Activated CD8-positive, alpha-beta memory T cell treated with anti-CD3 and anti-CD28 coated beads, Interleukin-2, amount 10 ng/mL, durations not matched to agents 7 days and 5 days (primary cell): ENCODE measurements around the gene ALDOB. TPM values are rescaled to one million over a fixed set of nuclear protein-coding genes. Genes with fewer than 3 reads are reported as not detected.

Experiments used
- ATAC-seq: fragments of 150-1000 bp; cut with Tn5 transposase; one replicate; pipeline ENCODE4 v1.10.0; 2021; ENCODE audit warnings: moderate library complexity
- CTCF ChIA-PET: fragments of 350-600 bp; sonication (Branson Sonifier 250); formaldehyde crosslinking; loops from one replicate; lab custom pipeline; 2021; ENCODE audit warnings: antibody characterized with exemption; lab: Charles Lee
- DNase-seq: peaks from one replicate; pipeline ENCODE4 v3.0.0-alpha.2; 2020
- H3K27ac Mint-ChIP-seq: one replicate; pipeline ENCODE4 v1.8.0; 2021; ENCODE audit warnings: mild to moderate bottlenecking, mixed read lengths
- H3K27me3 Mint-ChIP-seq: one replicate; pipeline ENCODE4 v1.8.0; 2021; ENCODE audit warnings: mixed read lengths
- H3K36me3 Mint-ChIP-seq: one replicate; pipeline ENCODE4 v1.8.0; 2021; ENCODE audit warnings: mild to moderate bottlenecking, mixed read lengths
- H3K4me1 Mint-ChIP-seq: one replicate; pipeline ENCODE4 v1.8.0; 2021; ENCODE audit warnings: mixed read lengths
- H3K4me3 Mint-ChIP-seq: one replicate; pipeline ENCODE4 v1.8.0; 2021; ENCODE audit warnings: mild to moderate bottlenecking, moderate library complexity, mixed read lengths
- H3K9me3 Mint-ChIP-seq: one replicate; pipeline ENCODE4 v1.8.0; 2022; ENCODE audit warnings: low read depth, mixed read lengths
- total RNA-seq, 2 experiments: library from RNA; stranded (reverse); gene quantifications; one replicate each; pipeline ENCODE4 v1.2.3, GENCODE V29; 2021

ALDOB gene
- total RNA-seq: not detected

DNA sequence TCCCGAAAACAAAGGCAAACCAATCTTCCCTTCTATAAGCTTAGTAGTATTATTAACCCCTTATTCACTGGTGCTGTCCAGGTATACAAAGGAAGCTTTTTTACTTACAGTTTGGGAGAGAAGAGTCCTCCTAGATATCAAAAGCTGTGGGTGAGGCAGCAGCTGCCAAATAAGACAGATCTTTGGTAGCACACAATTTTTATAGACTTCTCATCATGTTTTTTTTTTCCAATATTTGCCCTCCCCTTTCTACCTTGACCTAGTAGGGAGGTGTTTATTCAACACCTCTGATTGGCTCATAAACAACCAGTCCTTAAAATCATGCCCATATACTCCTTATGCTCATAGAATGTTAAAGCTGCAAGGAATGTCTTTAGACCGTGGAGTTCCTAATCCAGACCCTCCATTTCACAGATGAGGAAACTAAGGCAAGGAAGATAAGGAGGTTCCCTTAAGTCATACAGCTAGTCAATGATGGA is at the start of gene ALDOB:
Gene ALDOB, minus strand, starts transcription at position 174 of the 479 bp plus-strand sequence. CDS start 4,887 bp downstream, outside the sequence.
- DNase-seq (no peak), ATAC-seq (no peak)
- no peak within 1 kb of the TSS for H3K4me3 Mint-ChIP-seq
- H3K27me3 Mint-ChIP-seq: peaks cover 28% of the 10 kb centered on the region
- no peaks in the 10 kb centered on the region for H3K9me3 Mint-ChIP-seq
- H3K27ac Mint-ChIP-seq: no peak within 1 kb of the TSS
- no peaks in the 10 kb centered on the region for H3K4me1 Mint-ChIP-seq
- CTCF ChIA-PET: no interaction called here
- no peaks in the 10 kb centered on the region for H3K36me3 Mint-ChIP-seq

DNA sequence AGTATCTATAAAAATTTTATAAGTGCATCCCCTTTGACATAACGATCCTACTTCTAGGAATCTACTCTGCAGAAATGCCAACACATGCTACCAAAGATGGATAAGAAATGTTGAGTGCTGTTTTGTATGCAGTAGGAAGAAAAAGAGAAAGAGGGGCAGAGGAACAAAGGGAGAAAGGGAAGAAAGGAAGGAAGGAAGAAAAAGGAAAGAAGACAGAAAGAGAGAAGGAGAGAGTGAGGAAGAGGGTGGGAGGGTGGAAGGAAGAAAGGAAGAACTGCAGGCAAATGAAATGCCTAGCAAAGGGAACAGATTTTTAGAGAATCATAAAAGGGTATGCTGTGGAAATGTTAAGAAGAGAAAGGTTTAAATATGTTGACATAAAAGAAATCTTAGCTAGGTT is 48.5 kb upstream of the ALDOB start:
- Mint-ChIP-seq H3K9me3 (no peaks in the 10 kb centered on the region), H3K4me3 (no peak overlapping the region), H3K27ac (no peak overlapping the region), H3K36me3 (no peaks in the 10 kb centered on the region), H3K27me3 (peaks cover 58% of the 10 kb centered on the region), H3K4me1 (peaks cover 7% of the 10 kb centered on the region)
- DNase-seq (no peak), ATAC-seq (no peak)
- CTCF ChIA-PET: no interaction called here

DNA sequence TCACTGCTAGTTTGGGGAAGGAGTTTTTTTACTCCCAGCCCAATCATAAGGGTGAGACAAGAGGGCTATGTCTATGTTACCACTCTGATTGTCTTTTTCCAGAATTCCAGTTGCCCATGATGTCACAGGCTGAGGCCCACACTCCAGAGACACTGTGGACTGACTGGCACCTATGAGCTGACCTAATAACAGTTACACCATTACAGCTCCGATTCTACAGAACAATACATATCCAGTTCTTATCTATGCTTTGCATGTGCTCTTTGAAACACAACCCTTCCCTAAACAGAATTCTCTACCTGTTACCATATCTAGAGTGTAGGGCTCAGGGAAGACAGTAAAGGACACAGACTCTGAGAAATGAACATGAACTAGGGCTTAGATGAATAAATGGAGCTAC is 45.7 kb upstream of the ALDOB start:
- Mint-ChIP-seq H3K27me3 (peaks cover 41% of the 10 kb centered on the region), H3K4me1 (peaks cover 2% of the 10 kb centered on the region), H3K27ac (no peak overlapping the region), H3K9me3 (no peaks in the 10 kb centered on the region), H3K4me3 (no peak overlapping the region), H3K36me3 (no peaks in the 10 kb centered on the region)
- ATAC-seq: no peak
- DNase-seq: no peak
- CTCF ChIA-PET: interaction anchor here (2.5 kb wide), 1 partner anchor 11 kb away, joined by 7 read pairs; no protein-coding TSS in a partner anchor

GRCh38 chr9:101480386-101480785 is 44.8 kb upstream of the ALDOB start:
- H3K4me1 Mint-ChIP-seq: no peaks in the 10 kb centered on the region
- no peaks in the 10 kb centered on the region for H3K36me3 Mint-ChIP-seq
- CTCF ChIA-PET: interaction anchor here (2.5 kb wide), 1 partner anchor 12 kb away, joined by 7 read pairs; no protein-coding TSS in a partner anchor
- H3K27ac Mint-ChIP-seq: no peak overlapping the region
- H3K27me3 Mint-ChIP-seq: peaks cover 32% of the 10 kb centered on the region
- no peak overlapping the region for H3K4me3 Mint-ChIP-seq
- DNase-seq: no peak
- ATAC-seq: no peak
- no peaks in the 10 kb centered on the region for H3K9me3 Mint-ChIP-seq

DNA sequence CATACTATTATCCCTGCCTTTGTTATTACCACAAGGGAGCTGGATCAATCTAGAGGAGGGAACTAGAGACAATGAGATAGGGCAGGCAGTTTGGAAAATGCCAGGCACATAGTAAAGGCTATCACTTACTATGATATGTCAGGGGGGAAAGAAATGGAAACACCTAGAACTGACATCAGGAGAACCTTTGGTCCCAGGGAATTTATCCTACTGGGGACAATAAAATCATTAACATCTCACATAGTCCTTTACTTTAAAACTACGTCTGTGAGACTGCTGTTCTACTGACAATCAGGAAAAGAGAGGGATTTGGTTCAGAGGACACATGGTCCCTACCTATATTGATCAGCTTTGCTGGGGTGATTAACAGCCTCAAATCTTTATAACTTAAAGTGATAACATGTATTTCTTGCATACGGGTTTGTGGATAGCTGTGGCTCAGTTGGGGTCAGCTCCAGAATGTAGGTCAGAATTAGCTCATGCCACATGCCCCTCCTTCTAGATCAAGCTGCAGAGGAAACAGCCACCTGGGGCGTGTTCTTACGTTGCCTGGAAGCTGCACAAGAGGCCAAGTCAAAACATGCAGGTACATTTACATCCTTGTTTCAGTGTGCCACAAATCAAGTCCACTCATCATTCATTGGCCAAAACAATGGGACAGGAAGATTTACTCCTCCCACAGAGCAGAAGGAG is 43.9 kb upstream of the ALDOB start:
- ATAC-seq: no peak
- H3K4me3 Mint-ChIP-seq: no peak overlapping the region
- H3K27me3 Mint-ChIP-seq: peaks cover 28% of the 10 kb centered on the region

GRCh38 chr9:101478906-101479305 is 43.3 kb upstream of the ALDOB start:
- no peak overlapping the region for H3K4me3 Mint-ChIP-seq
- no peaks in the 10 kb centered on the region for H3K36me3 Mint-ChIP-seq
- CTCF ChIA-PET: no interaction called here
- no peak overlapping the region for H3K27ac Mint-ChIP-seq
- H3K27me3 Mint-ChIP-seq: peaks cover 22% of the 10 kb centered on the region
- no peaks in the 10 kb centered on the region for H3K9me3 Mint-ChIP-seq
- ATAC-seq (no peak), DNase-seq (no peak)
- H3K4me1 Mint-ChIP-seq: no peaks in the 10 kb centered on the region

More for the DNA sequence above, 43.9 kb upstream of the ALDOB start:
- Mint-ChIP-seq H3K9me3 (no peaks in the 10 kb centered on the region), H3K4me1 (no peaks in the 10 kb centered on the region), H3K36me3 (no peaks in the 10 kb centered on the region), H3K27ac (no peak overlapping the region)
- no peak for DNase-seq
- CTCF ChIA-PET: no interaction called here

DNA sequence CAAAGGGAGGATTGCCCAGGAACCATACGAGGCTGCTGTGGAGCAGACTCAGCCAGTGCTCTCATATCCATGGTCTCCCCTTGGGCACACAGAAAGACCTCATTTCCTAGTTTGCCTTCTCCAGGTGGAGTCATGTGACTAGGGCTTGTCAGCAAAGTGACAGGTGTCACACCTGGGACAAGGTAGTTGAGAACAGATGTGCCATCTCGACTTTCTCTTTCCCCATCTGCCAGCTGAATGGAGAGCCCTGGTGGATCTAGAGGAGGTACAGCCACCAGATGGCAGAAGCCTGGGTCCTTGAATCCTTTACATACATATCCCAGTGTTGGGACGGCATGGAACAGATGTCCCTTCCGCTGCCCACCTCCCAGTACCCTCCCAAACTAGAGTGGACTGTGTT is 42.9 kb upstream of the ALDOB start:
- H3K4me3 Mint-ChIP-seq: no peak overlapping the region

DNA sequence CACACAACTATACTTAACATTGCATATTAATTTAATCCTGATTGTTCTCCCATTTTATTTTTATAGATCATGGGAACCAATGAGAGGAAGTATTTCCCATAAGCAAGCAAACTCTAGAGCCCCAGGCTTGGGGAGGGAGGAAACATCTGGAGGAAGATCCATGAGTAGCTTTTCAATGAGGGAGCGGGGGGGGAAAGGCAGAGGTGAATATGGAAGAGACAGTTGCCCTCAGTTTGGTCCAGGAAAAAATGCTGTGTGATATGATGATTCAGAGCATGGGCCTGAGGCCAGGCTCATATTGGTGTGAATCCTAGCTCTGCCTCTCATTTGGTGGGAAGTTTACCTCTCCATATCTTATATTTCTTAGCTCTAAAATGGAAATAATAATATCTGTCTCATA is 42.2 kb upstream of the ALDOB start:
- peaks cover 21% of the 10 kb centered on the region for H3K27me3 Mint-ChIP-seq
- H3K27ac Mint-ChIP-seq: no peak overlapping the region
- no peak for DNase-seq
- no peaks in the 10 kb centered on the region for H3K4me1 Mint-ChIP-seq
- no peaks in the 10 kb centered on the region for H3K9me3 Mint-ChIP-seq
- no peak for ATAC-seq
- H3K4me3 Mint-ChIP-seq: no peak overlapping the region
- H3K36me3 Mint-ChIP-seq: no peaks in the 10 kb centered on the region
- CTCF ChIA-PET: no interaction called here

More for the DNA sequence above, 42.9 kb upstream of the ALDOB start:
- Mint-ChIP-seq H3K36me3 (no peaks in the 10 kb centered on the region), H3K4me1 (no peaks in the 10 kb centered on the region), H3K9me3 (no peaks in the 10 kb centered on the region), H3K27ac (no peak overlapping the region), H3K27me3 (peaks cover 22% of the 10 kb centered on the region)
- no peak for ATAC-seq
- DNase-seq: no peak
- CTCF ChIA-PET: no interaction called here

DNA sequence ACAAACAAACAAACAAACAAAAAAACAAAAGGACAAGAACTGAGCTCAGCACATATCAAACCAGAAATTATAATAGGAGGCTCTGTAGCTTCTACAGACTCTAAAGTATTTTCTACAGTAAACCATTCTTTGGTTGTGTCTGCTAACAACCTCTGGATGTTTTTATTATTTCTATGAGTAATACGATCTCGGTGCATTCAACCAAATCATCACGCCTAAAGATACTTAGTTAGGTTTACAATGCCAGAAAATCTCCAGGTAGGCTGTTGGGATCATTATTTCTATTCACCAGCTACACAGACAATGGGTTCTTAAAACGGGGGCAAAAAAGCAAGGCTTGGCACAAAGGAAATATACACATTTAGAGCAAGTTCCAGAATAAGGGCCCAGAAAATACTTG is 41.6 kb upstream of the ALDOB start:
- Mint-ChIP-seq H3K9me3 (no peaks in the 10 kb centered on the region), H3K27me3 (peaks cover 21% of the 10 kb centered on the region), H3K36me3 (no peaks in the 10 kb centered on the region), H3K4me1 (no peaks in the 10 kb centered on the region), H3K4me3 (no peak overlapping the region), H3K27ac (no peak overlapping the region)
- no peak for DNase-seq
- ATAC-seq: no peak
- CTCF ChIA-PET: no interaction called here

DNA sequence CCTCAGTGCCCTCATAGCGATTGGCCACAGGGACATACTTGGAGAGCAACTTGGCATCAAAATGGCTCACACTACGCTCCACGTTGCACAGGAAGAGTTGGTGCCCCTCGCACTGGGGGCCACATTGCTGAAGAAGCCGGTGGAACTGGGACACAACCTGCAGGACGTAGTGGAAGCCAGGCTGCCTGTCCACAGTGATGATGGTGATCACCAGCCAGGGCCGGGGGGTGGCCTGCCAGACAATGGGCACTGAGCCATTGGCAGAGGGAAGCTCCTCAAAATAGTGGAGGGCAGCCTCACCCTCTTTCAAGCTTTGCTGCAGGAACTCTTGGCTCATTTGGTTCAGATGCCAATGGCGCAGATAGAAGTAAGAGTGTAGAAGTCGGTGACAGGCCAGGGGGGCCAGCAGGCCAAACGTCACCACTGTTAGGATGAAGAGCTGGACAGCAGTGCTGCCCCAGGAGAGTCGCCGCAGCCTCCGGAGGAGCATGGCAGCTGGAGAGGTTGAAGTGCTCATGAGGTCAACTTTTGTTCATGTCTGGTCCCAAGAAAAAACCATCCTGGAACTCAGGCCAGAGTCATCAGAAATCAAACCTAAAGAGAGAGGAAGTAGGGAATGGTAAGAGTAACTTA is 41.1 kb upstream of the ALDOB start:
- no peak overlapping the region for H3K27ac Mint-ChIP-seq

DNA sequence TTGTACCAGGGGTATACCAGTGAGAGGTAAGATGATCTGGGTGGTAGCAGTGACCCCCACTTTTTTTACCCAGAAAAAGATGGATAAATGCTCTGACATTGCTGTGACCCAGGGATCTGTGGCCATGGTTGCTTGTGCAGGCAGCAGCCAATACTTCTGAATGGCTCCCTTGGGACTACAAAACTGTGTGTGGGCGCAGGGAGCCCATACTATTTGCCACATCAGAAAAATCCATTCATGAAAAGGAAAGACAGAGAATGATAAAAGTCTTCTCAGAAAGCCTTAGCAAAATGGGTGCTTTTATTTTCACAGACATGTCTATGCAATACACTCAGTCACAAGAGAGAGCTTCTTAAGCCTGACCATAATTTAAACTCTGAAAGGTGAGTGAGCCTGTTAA is 37.3 kb upstream of the ALDOB start:
- ATAC-seq: no peak
- CTCF ChIA-PET: interaction anchor here (0.7 kb wide), 1 partner anchor 8 kb away, joined by 3 read pairs; no protein-coding TSS in a partner anchor
- H3K4me1 Mint-ChIP-seq: no peaks in the 10 kb centered on the region
- H3K9me3 Mint-ChIP-seq: no peaks in the 10 kb centered on the region
- H3K27ac Mint-ChIP-seq: no peak overlapping the region
- H3K36me3 Mint-ChIP-seq: no peaks in the 10 kb centered on the region
- H3K27me3 Mint-ChIP-seq: peaks cover 45% of the 10 kb centered on the region
- no peak for DNase-seq
- no peak overlapping the region for H3K4me3 Mint-ChIP-seq

More for the DNA sequence above, 41.1 kb upstream of the ALDOB start:
- DNase-seq: no peak
- no peak for ATAC-seq
- Mint-ChIP-seq H3K9me3 (no peaks in the 10 kb centered on the region), H3K27me3 (peaks cover 25% of the 10 kb centered on the region), H3K4me1 (no peaks in the 10 kb centered on the region), H3K36me3 (no peaks in the 10 kb centered on the region), H3K4me3 (no peak overlapping the region)
- CTCF ChIA-PET: no interaction called here

DNA sequence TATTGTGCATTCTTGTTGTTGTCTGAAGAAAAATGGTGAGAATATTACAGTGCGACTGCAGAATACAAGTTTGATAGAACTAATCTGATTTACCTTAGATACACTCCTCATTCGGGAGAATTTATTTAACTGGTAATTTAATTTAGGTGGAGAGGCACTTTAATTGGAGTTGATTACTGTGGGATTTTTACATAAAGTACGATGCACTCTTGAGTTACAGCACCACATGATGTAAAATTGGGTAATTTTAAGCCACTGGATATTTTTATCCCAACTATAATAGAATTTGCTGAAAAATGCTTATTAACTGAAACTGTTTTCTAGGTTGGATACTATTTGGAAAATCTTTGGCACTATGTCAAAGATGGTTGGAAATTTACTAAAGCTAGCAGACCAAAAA is 35.4 kb upstream of the ALDOB start:
- CTCF ChIA-PET: no interaction called here
- Mint-ChIP-seq H3K36me3 (no peaks in the 10 kb centered on the region), H3K4me3 (no peak overlapping the region), H3K27me3 (peaks cover 47% of the 10 kb centered on the region), H3K9me3 (no peaks in the 10 kb centered on the region), H3K4me1 (no peaks in the 10 kb centered on the region), H3K27ac (no peak overlapping the region)
- no peak for DNase-seq
- no peak for ATAC-seq

DNA sequence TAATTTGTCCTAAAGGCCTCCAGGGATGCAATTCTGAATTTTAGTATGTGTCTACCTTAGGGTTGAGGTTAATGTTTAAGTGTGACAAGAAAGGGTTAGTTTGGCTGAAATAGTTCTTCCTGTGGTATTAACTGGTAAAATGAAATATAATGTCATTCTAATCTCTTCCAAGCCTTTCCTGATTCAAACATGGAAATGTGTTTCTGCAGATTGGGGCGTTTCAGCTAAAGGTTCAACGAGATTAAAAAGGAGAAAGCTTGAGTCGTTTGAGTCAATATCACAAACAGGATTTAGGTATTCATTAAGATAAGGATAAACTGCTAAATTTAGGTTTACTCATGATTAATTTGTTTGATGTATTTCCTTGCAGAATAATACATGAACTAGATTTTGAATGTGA is 34.4 kb upstream of the ALDOB start:
- no peak overlapping the region for H3K4me3 Mint-ChIP-seq
- no peaks in the 10 kb centered on the region for H3K4me1 Mint-ChIP-seq
- no peak overlapping the region for H3K27ac Mint-ChIP-seq
- CTCF ChIA-PET: no interaction called here
- H3K36me3 Mint-ChIP-seq: no peaks in the 10 kb centered on the region
- H3K27me3 Mint-ChIP-seq: peaks cover 44% of the 10 kb centered on the region
- no peak for ATAC-seq
- H3K9me3 Mint-ChIP-seq: no peaks in the 10 kb centered on the region
- no peak for DNase-seq

- peaks cover 50% of the 10 kb centered on the region for H3K27me3 Mint-ChIP-seq
These were observed 33.5 kb upstream of the ALDOB start for GRCh38 chr9:101469026-101469425.

More at GRCh38 chr9:101469026-101469425, 33.5 kb upstream of the ALDOB start:
- Mint-ChIP-seq H3K9me3 (no peaks in the 10 kb centered on the region), H3K4me1 (no peaks in the 10 kb centered on the region), H3K36me3 (no peaks in the 10 kb centered on the region), H3K4me3 (no peak overlapping the region), H3K27ac (no peak overlapping the region)
- CTCF ChIA-PET: no interaction called here
- no peak for ATAC-seq
- no peak for DNase-seq
